DOHH2 (cell line): ENCODE results near the gene N4BP2L2.

ENCODE experiments used
- H3F3A ChIP-seq: fragments of 200-600 bp; sonication (generic), shearing (Covaris generic); 2 replicates; pipeline ENCODE4 v1.6.0; 2016; ENCODE audit warnings: antibody characterized with exemption, mild to moderate bottlenecking; ENCODE audit not compliant: control insufficient read depth, insufficient read depth
- H3K27ac ChIP-seq: fragments of 200-600 bp; sonication (generic); 2 replicates; pipeline ENCODE4 v1.5.1; 2014; ENCODE audit warnings: low read depth, mild to moderate bottlenecking, low read length, moderate library complexity
- H3K27me3 ChIP-seq: fragments of 200-600 bp; sonication (generic); 2 replicates; pipeline ENCODE4 v1.6.1; 2014; ENCODE audit warnings: mild to moderate bottlenecking, low read length, mixed read lengths; ENCODE audit not compliant: control insufficient read depth
- H3K36me3 ChIP-seq: fragments of 200-600 bp; sonication (generic); 2 replicates; pipeline ENCODE4 v1.6.1; 2014; ENCODE audit warnings: mild to moderate bottlenecking, low read length, moderate library complexity, mixed read lengths; ENCODE audit not compliant: control insufficient read depth
- H3K4me1 ChIP-seq: fragments of 200-600 bp; sonication (generic); 2 replicates; pipeline ENCODE4 v1.6.1; 2014; ENCODE audit warnings: mild to moderate bottlenecking, low read length, mixed read lengths; ENCODE audit not compliant: control insufficient read depth
- H3K4me2 ChIP-seq: fragments of 200-600 bp; sonication (generic); 2 replicates; pipeline ENCODE4 v1.6.0; 2014; ENCODE audit warnings: mild to moderate bottlenecking, low read length, moderate library complexity
- H3K4me3 ChIP-seq: fragments of 200-600 bp; sonication (generic); 2 replicates; pipeline ENCODE4 v1.5.1; 2014; ENCODE audit warnings: mild to moderate bottlenecking, low read length, mixed read lengths
- H3K79me2 ChIP-seq: fragments of 200-600 bp; sonication (generic); 2 replicates; pipeline ENCODE4 v1.6.1; 2014; ENCODE audit warnings: mild to moderate bottlenecking, low read length, mixed read lengths; ENCODE audit not compliant: control insufficient read depth
- H3K9me2 ChIP-seq: fragments of 200-600 bp; sonication (generic); replicated peaks from 2 replicates; pipeline ENCODE4 v1.6.1; 2014; ENCODE audit warnings: mild to moderate bottlenecking, low read length, mixed read lengths; ENCODE audit not compliant: control insufficient read depth
- H3K9me3 ChIP-seq: fragments of 200-600 bp; sonication (generic); 2 replicates; pipeline ENCODE4 v1.6.1; 2014; ENCODE audit warnings: antibody characterized with exemption, low read length, mixed read lengths; ENCODE audit not compliant: control insufficient read depth, insufficient read depth
- H4K20me1 ChIP-seq: fragments of 200-600 bp; sonication (generic); 2 replicates; pipeline ENCODE4 v1.6.0; 2014; ENCODE audit warnings: low read depth, mild to moderate bottlenecking, antibody characterized with exemption, low read length, moderate library complexity; ENCODE audit not compliant: control insufficient read depth, insufficient read depth
- CTCF ChIP-seq: fragments of 200-600 bp; sonication (generic); IDR thresholded peaks from one replicate; pipeline ENCODE4 v1.5.1; 2014; ENCODE audit warnings: antibody characterized with exemption, mild to moderate bottlenecking, low read depth, low read length; ENCODE audit not compliant: poor library complexity, severe bottlenecking
- EZH2phosphoT487 ChIP-seq: fragments of 200-600 bp; sonication (generic); IDR thresholded peaks from 2 replicates; pipeline ENCODE4 v1.6.1; 2017; ENCODE audit warnings: borderline replicate concordance, mild to moderate bottlenecking, antibody characterized with exemption, low read length, moderate library complexity, mixed read lengths

Gene N4BP2L2

DNA sequence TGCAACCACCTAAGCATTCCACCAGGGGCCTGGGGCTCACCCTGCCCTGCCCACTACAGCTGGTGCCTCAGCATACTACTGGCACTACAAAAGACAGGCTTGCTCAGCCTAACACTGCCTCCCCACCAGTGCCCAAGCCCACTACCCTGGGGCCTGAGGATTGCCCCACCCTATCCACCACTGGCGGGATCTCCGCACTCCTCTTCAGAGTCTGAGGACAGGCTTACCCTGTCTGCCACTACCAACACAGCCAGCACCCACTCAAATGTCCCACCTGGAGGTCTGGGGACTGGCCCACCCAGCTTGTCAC, 83.0 kb downstream of the N4BP2L2 start:
- no peaks in the 10 kb centered on the region for H3K36me3 ChIP-seq
- H4K20me1 ChIP-seq: no peaks in the 10 kb centered on the region
- no peak overlapping the region for H3K4me2 ChIP-seq
- no peak overlapping the region for H3K4me3 ChIP-seq
- H3K79me2 ChIP-seq: no peaks in the 10 kb centered on the region
- H3K27ac ChIP-seq: no peak overlapping the region
- H3F3A ChIP-seq: no peaks in the 10 kb centered on the region
- H3K9me3 ChIP-seq: peaks cover 5% of the 10 kb centered on the region; the same call in 1 of the 2 replicates
- no peaks in the 10 kb centered on the region for H3K9me2 ChIP-seq
- H3K27me3 ChIP-seq: no peaks in the 10 kb centered on the region; the same call in 1 of the 2 replicates
- no peaks in the 10 kb centered on the region for H3K4me1 ChIP-seq
- no peak for TF ChIP-seq CTCF
- no peak for TF ChIP-seq EZH2phosphoT487

DNA sequence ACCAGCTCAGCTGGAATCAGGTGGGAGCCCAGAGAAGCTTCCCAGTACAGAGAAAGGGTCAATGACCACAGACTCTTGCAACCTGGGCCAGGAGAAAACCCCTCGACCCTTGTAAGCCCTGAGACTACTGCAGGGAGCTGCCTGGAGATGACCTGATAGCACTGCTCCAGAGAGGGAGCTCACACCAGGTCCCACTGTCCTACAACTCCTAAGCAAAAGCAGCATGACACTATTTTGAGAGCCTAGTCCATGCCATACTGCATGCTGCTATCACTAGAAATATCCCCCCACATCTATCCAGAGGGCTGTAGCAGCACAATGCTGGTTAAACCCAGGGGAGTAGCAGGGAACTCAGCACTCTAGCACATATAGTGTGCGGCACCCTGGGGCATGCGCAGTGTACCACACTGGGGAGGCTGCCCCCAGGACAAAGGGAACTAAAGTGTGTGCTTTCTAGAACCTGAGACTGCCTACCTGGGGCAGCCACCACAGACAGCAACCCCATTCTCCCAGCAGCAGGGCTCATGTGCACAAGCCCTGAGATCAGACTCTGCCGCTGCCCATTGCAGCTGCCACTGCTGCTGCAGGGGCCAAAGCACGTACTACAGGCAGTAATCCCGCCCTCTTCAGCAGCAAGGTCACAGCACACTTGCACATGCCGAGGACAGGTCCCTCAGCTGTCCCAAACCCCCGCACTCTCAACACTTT, 83.6 kb downstream of the N4BP2L2 start:
- TF ChIP-seq EZH2phosphoT487 (no peak), CTCF (no peak)
- H3K4me2 ChIP-seq: no peak overlapping the region
- H3K9me3 ChIP-seq: peaks cover 5% of the 10 kb centered on the region; the same call in 1 of the 2 replicates
- H3K27me3 ChIP-seq: no peaks in the 10 kb centered on the region; the same call in 1 of the 2 replicates
- no peaks in the 10 kb centered on the region for H3F3A ChIP-seq
- no peak overlapping the region for H3K27ac ChIP-seq
- no peaks in the 10 kb centered on the region for H3K9me2 ChIP-seq
- no peak overlapping the region for H3K4me3 ChIP-seq
- no peaks in the 10 kb centered on the region for H3K4me1 ChIP-seq
- H3K36me3 ChIP-seq: no peaks in the 10 kb centered on the region
- H4K20me1 ChIP-seq: no peaks in the 10 kb centered on the region
- H3K79me2 ChIP-seq: no peaks in the 10 kb centered on the region

GRCh38 chr13:32453981-32454380, 84.6 kb downstream of the N4BP2L2 start:
- Histone ChIP-seq H3K9me2 (no peaks in the 10 kb centered on the region), H3F3A (no peaks in the 10 kb centered on the region), H3K4me1 (no peaks in the 10 kb centered on the region), H4K20me1 (no peaks in the 10 kb centered on the region), H3K27me3 (no peaks in the 10 kb centered on the region; the same call in 1 of the 2 replicates), H3K4me3 (no peak overlapping the region), H3K4me2 (no peak overlapping the region), H3K27ac (no peak overlapping the region), H3K36me3 (no peaks in the 10 kb centered on the region), H3K79me2 (no peaks in the 10 kb centered on the region), H3K9me3 (peaks cover 5% of the 10 kb centered on the region; the same call in 1 of the 2 replicates)
- no peak for TF ChIP-seq EZH2phosphoT487
- no peak for TF ChIP-seq CTCF
